AG04449 (cell line): ENCODE data around the gene MTAP.
A peak's percentile ranks its signal among the peaks of the same experiment; 100 is the strongest.

Experiments used
- CTCF ChIA-PET: fragments of 350-600 bp; formaldehyde crosslinking; extraction: SDS; loops from one replicate; lab custom pipeline; 2021; ENCODE audit warnings: antibody characterized with exemption; lab: Yijun Ruan, JAX
- POLR2A ChIA-PET: fragments of 400-600, 350-600 bp; formaldehyde crosslinking; extraction: SDS; loops from one replicate; lab custom pipeline; 2020; ENCODE audit warnings: antibody characterized with exemption, inconsistent platforms; lab: Yijun Ruan, JAX
- DNase-seq: peaks from one replicate; pipeline ENCODE4 v3.0.0-alpha.2; 2010; ENCODE audit warnings: low read depth, low spot score
- H3K4me3 ChIP-seq: 2 replicates; pipeline ENCODE4 v1.5.1; 2011; ENCODE audit warnings: low read depth, mild to moderate bottlenecking, control low read depth, low read length
- CTCF ChIP-seq: IDR thresholded peaks from one replicate; pipeline ENCODE4 v1.5.1; 2011; ENCODE audit warnings: mild to moderate bottlenecking, moderate library complexity, low read length, control low read depth, inconsistent platforms; ENCODE audit not compliant: insufficient read depth; ENCODE audit errors: missing control alignments

Gene MTAP

DNA sequence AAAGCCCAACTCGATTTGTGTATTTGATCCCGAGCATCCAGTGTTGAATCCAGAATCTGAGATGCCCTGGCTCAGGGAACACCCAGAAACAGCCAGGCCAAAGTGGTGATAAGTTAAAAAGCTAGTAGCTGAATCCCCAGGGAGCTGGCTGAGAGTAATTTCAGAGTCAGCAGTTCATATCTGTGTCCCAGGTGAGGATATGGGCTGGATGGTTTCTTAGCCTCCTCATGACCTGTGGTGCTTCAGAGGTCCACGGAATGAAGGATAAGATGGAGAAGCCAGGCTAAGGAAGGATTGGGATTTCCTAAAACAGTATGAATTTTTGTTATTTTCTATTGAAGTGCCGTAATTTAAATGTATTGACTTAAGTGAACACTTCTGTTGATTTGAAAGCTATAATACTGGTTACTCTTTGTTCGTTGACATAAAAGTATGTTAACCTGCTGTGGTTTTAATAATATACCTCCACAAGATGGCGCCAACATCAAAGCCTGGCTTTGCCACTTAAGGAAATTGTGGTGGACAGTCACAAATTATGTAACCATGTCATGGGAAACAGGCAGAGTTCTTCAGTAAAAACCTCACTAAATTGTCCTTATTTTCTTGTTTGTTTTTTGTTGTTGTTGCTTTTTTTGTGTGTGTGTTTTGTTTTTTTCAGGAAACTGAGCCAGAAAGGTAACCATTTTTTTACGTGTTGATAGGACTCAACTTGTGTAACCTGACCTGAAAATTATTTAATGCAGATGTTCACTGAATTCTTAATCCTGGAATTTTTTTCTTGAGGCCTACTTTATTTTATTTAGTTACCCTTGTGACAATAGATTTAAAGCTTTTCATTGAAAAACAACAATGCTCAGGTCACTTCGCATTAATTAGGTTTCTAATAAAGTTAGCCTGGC is 11.4 kb downstream of the MTAP start:
- no peak overlapping the region for H3K4me3 ChIP-seq
- DNase-seq: no peak
- TF ChIP-seq CTCF: peak; percentile 58
- ChIA-PET CTCF (interaction anchor here (0.6 to 12.6 kb wide), 74 partner anchors 11 to 642 kb away, joined by 3 to 248 read pairs (median 4); partner anchors contain the start of genes CDKN2A, CDKN2B, CDKN2B-AS1 and MTAP), POLR2A (interaction anchor here (0.7 to 1.0 kb wide), 2 partner anchors 11 to 195 kb away, joined by 3 to 4 read pairs; partner anchors contain the start of genes CDKN2B and MTAP)

DNA sequence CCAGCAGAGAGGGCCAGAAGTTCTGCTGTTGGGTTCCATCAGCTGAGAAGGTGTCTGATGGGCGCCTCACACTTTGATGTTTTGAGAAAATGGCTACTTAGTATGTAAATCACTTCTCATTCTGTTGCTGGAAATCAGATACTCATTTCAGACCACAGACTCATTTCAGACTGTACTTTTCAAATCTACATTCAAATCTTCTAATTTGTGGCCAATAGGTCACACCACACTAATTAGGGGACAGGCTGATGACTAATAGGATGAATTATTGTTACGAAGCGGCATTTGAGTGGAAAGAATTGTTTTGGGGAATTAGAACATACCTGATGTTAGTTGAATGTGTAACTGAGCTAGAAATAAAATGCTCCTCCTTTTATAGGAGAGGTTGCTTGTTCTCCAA is 13.2 kb downstream of the MTAP start:
- H3K4me3 ChIP-seq: no peak overlapping the region
- TF ChIP-seq CTCF: no peak
- ChIA-PET POLR2A (no interaction called here), CTCF (interaction anchor here (1.0 to 12.6 kb wide), 7 partner anchors 12 to 428 kb away, joined by 3 to 248 read pairs (median 15); partner anchors contain the start of genes CDKN2B and CDKN2B-AS1)
- no peak for DNase-seq

GRCh38 chr9:21817176-21817575 is 14.7 kb downstream of the MTAP start:
- H3K4me3 ChIP-seq: no peak overlapping the region
- TF ChIP-seq CTCF: no peak
- no peak for DNase-seq
- ChIA-PET CTCF (interaction anchor here (0.8 to 12.6 kb wide), 14 partner anchors 9 to 426 kb away, joined by 3 to 248 read pairs (median 4); partner anchors contain the start of gene CDKN2B), POLR2A (interaction anchor here (1.0 to 1.1 kb wide), 3 partner anchors 19 to 192 kb away, joined by 3 to 7 read pairs (median 4); partner anchors contain the start of gene CDKN2B)

GRCh38 chr9:21825637-21826036 is 23.2 kb downstream of the MTAP start:
- POLR2A ChIA-PET: interaction anchor here (0.6 kb wide), 1 partner anchor 11 kb away, joined by 4 read pairs; no protein-coding TSS in a partner anchor
- TF ChIP-seq CTCF: no peak
- DNase-seq: no peak
- CTCF ChIA-PET: interaction anchor here (2.6 kb wide), 1 partner anchor 12 kb away, joined by 13 read pairs; no protein-coding TSS in a partner anchor
- no peak overlapping the region for H3K4me3 ChIP-seq

DNA sequence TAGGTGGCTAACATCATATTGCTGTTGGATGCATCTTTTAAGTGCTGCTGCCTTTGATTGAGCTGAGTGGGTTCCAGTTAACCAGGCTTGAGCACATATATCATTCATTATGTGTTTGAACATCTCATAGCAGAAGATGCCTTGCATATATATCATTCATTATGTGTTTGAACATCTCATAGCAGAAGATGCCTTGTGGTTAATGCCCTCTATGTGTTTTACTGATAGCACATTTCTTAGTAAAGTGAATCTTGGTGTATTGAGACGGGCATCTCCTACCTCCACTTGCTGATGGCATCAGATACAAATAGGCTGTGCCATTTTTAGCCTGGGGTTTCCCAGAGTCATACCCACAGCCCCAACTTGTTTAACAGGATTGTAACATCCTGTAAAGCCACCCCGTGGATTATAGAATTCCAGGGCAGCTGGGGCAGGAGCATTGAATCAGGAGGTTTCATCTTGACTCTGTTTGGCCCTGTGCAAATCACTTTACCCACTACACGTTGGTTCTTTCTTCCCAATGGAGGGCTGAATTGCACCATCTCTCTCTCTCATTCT is 26.5 kb downstream of the MTAP start:
- POLR2A ChIA-PET: no interaction called here
- TF ChIP-seq CTCF: no peak

More for the DNA sequence above, 26.5 kb downstream of the MTAP start:
- H3K4me3 ChIP-seq: no peak overlapping the region
- CTCF ChIA-PET: no interaction called here
- DNase-seq: no peak
